Erythroblast (primary cell): ENCODE data around the gene MOCS1.

Experiments used
- DNase-seq, 2 experiments: peaks; one replicate each; lab custom pipeline; 2025; lab: John Stamatoyannopoulos, UW
- GATA1 ChIP-seq: IDR thresholded peaks from 2 replicates; pipeline ENCODE4 v1.6.1; 2011; ENCODE audit warnings: low read depth, mild to moderate bottlenecking, control low read depth, low read length, moderate library complexity
- POLR2A ChIP-seq: IDR thresholded peaks from 2 replicates; pipeline ENCODE4 v1.6.1; 2011; ENCODE audit warnings: mild to moderate bottlenecking, low read length

The MOCS1 gene

DNA sequence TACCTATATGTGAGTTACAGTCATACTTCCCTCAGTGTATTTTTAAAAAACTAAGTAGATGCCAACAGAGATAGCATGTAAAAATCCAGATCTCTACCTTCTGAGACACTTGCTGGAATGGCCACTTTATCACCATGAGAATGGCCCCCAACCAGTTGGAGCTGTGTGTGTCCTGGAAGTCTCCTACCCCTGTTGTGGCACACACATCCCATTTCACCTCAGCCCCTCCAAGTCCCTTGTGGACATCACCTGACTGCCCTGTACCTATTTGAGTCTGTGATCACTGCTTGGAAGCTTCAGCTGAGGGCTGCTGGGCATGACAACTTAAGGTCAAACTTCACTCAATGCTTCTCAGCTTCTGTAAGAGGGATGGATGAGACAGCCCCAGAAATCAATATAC lies 24.1 kb downstream of the MOCS1 start:
- TF ChIP-seq POLR2A (no peak), GATA1 (no peak)
- no peak for DNase-seq

DNA sequence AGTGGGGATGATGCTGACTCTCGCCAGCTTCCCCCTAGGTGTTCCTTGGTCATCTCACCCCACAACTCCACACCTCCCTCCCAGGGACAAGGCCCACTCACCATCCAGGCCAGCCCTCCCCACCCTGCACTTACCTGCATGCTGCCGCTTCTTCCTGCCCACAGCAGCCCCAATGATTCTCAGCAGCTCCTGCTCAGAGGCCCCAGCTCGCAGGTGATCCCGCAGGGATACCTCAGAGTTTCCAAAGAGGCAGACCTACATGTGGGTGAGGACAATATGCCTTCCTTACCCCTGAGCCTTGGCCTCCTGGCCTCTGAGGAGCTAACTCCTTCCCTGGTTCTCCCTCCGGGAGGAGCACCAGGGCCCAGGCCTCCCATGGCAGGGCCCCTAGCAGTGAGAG lies 24.6 kb downstream of the MOCS1 start:
- no peak for DNase-seq
- no peak for TF ChIP-seq GATA1
- TF ChIP-seq POLR2A: no peak

DNA sequence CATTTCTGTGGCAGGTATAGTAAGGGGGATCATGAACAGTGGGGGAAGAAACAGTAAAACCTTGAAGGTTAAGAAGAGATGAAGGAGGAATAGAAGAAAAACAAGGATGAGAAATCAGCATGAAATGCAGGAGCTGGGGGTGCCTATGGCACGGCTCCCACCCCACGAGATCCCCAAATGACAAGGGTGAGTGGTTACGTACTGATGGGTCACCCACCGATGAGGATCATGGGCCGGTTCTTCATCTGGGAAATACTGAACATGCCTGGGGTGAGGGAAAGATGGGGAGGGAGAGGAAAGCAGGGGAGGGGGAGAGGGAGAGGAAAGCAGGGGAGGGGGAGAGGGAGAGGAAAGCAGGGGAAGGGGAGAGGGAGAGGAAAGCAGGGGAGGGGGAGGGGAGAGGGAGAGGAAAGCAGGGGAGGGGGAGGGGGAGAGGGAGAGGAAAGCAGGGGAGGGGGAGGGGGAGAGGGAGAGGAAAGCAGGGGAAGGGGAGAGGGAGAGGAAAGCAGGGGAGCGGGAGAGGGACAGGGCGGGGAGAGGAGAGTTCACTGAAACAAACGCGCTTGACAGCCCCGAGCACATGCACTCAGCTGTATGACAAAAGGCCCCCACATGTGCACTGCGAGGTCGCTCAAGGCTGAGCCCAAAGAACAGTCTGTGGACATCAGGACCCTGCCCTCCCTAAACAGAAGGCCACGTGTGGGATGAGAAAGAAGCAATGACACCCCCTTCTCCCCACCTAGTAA lies 25.3 kb downstream of the MOCS1 start:
- DNase-seq: no peak
- TF ChIP-seq GATA1 (no peak), POLR2A (no peak)

DNA sequence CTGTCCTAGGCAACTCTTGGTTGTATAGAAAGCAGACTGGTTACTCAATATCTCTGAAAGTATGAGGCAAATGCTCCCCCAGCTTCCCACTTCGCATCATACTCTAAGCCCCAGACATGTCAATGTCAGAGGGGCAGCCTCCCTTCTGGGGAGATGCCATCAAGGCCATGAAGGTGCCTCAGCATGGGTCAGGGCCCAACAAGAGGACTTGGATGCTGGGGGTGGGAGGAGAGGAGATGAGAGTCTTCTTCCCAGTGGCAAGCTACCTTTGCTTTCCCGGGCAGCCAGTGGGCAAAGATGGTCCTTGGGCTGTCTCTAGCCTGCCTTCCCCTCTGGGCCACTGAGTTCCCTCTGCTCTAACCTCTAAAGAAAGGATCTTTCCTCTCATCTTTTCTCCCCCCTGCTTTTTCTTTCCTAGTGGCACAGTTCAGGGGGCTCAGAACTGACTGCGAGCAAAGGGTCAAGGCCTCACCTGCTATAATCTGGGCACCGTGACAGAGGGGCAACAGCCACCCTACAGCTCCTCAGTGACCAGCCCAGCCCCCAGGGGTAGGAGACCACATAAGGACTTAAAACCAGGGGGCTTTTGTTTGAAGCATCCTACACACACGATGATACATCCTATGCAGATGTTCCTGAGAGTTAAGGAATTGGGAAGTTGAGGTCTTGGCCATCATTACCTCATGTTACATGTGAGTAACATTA lies 26.2 kb downstream of the MOCS1 start:
- TF ChIP-seq POLR2A: no peak
- no peak for TF ChIP-seq GATA1
- DNase-seq: no peak

DNA sequence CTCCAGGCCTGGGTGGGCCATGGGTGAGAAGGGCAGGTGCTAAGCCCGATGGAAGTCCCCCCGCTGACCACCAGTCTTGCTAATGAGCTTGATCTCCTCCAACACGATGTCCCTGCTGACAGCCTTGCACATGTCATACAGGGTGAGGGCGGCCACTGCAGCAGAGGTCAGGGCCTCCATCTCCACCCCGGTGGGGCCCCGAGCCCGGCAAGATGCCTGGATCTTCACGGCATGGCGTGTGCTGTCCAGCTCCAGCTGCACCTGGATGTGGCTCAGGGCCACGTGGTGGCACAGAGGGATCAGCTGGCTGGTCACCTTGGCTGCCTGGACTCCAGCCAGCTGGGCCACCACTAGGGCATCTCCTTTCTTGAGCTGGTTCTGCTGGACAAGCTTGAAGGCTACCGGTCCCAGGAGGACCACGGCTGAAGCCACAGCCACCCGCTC lies 27.9 kb downstream of the MOCS1 start:
- no peak for TF ChIP-seq GATA1
- TF ChIP-seq POLR2A: no peak
- no peak for DNase-seq

DNA sequence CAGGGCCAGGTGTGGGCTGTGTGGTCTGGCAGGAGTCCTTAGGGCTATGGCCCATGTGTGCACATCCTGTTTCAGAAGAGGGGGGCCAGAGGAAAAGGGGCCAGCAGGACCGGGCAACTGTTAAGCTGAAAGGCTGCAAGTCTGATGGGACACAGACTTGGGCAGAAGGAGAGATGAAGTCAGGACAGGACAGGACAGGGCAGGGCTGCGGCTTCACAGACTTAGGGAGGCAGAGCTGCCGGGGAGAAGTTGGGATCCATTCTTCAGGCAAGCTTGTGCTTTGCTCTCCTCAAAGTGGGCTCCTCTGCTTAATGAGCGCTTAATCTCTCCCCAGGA lies 28.7 kb downstream of the MOCS1 start:
- no peak for TF ChIP-seq GATA1
- no peak for TF ChIP-seq POLR2A
- DNase-seq: no peak

DNA sequence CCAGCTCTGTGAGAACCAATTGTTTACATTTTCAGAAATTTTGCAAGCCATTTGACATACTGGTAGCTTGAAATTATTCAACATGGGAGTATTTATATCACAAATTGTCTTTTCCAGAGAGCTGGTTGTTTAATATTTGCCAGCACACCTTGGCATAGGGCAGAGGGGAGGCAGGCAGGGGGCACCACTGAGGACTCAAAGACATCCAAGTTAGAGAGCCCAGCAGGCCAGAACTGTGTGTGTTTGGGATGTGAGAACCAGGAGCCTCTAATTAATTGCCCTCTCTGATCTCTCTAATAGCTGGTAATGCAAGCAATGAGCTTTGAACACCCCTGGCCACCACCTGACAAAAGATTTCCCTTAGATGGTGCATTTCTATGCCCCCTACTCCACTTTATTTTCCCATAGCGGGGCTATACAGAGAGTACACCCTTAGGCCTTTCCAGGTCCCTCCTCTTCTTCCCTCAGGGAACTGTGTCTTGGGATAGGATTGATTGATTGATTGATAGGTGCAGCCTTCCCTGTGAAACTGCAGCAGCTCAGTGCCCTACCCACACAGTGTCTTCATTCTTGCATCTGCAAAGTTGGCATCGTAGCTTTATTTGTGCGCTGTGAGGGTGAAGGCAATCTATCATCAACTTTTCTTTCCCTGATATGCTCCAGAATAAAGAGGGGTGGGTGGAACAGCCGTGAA lies 29.2 kb downstream of the MOCS1 start:
- no peak for DNase-seq
- no peak for TF ChIP-seq GATA1
- no peak for TF ChIP-seq POLR2A

DNA sequence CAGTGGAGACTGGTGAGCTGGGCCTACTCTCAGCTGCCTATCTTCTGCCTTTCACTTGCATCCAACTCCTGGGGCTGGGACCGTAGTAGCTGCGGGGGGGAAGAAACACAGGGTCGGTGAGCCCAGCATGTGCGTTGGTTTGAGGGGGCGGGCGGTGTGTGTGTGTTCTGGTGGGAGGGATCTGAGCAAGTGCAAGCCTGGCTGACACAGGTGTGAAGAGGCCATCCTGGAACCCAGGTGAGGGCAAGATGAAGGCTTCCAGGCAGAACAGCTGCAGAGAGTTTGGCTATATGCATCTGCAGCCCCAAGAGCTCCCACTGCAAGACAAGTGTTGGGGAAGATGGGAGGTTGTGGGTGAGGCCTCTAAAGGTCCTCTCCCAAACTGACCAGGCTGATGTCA lies 30.6 kb downstream of the MOCS1 start:
- TF ChIP-seq GATA1 (no peak), POLR2A (no peak)

DNA sequence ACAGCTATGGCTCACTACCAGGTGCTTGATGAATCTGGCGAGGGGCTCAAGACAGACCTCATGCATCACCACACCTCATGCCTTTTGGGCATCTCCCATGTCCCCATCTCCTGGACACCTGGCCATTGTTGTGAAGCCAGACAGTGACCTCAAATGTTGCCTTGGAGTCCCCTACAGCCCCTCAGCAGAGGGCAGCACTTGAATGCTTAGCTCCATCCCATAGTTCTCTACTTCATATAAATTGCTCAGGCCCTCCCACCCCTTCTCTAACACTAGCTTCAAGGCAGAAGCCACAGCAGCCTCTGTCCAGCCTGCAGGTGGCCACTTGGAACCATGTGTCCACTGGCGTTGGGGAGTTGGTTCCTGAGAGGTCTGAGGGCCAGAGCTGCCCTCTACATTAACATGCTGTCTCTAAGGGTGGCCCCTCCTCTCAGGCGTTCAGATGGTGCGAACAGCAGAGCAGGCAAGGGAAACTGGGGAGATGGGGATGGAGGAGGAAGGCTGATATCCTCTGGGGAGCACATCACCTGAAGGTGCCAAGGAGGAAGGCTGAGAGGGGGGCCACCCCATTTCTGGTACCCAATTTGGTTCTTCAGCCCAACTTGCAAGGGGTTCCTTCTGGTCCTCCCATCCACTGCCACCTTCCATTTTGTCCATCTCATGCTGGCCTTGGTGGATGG lies 31.3 kb downstream of the MOCS1 start:
- no peak for DNase-seq
- TF ChIP-seq GATA1: no peak
- TF ChIP-seq POLR2A: no peak

More for the DNA sequence above, 30.6 kb downstream of the MOCS1 start:
- DNase-seq: no peak

DNA sequence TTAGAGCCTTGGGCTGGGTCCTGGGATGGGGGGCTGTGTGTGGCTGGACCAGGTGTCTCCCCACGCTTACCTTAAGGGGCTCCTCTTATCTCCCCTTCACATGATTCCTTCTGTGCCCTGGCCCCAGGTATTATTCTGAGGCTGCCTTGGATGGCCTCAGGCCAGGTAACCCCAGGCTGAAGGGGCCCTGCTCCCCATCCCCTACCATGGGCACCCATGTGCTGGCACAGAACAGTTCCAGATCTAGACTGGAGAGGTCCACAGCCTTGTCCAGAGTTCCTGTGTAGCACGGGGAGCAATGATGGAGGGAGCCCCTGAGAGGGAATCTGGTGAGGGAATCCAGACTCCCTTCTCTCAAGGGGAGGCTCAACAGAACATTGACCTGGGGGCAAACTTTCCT lies 32.1 kb downstream of the MOCS1 start:
- no peak for TF ChIP-seq GATA1
- no peak for TF ChIP-seq POLR2A
- no peak for DNase-seq

DNA sequence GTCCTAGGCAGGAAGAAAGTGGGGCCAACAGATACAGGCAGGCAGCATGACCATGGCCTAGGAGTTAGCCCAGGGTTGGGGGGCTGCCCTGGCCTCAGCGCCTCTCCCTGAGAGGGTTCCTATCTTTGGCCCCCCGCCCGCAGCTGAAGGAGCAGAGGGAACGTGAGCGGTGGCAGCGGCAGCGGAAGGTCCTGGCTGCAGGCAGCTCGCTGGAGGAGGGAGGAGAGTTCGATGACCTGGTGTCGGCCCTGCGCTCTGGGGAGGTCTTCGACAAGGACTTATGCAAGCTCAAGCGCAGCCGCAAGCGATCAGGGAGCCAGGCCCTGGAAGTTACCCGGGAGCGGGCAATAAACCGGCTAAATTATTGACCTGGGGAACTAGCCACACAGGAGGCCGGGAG lies 32.6 kb downstream of the MOCS1 start:
- no peak for DNase-seq
- no peak for TF ChIP-seq POLR2A
- no peak for TF ChIP-seq GATA1

DNA sequence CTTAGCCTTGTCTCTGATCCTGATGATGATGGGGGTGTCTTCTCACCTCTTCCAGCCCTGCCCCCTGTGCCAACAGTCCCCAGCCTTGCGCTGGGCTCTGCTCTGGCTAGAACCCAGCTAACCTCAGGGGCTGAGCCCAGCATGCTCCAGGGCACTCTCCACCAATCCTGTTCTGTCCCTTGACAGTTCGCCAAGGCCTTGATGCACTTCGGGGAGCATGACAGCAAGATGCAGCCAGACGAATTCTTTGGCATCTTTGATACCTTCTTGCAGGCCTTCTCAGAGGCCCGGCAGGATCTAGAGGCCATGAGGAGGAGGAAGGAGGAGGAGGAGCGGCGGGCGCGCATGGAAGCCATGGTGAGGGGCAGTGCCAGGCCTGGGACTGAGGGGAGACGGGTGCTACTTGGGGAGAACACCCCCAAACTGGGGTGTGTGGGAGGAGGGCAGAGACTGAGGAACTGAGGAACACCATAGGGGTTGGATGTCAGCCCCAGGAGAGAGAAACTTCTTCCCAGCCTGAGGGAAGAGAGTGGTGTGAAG lies 33.1 kb downstream of the MOCS1 start:
- DNase-seq: no peak
- no peak for TF ChIP-seq GATA1
- no peak for TF ChIP-seq POLR2A

DNA sequence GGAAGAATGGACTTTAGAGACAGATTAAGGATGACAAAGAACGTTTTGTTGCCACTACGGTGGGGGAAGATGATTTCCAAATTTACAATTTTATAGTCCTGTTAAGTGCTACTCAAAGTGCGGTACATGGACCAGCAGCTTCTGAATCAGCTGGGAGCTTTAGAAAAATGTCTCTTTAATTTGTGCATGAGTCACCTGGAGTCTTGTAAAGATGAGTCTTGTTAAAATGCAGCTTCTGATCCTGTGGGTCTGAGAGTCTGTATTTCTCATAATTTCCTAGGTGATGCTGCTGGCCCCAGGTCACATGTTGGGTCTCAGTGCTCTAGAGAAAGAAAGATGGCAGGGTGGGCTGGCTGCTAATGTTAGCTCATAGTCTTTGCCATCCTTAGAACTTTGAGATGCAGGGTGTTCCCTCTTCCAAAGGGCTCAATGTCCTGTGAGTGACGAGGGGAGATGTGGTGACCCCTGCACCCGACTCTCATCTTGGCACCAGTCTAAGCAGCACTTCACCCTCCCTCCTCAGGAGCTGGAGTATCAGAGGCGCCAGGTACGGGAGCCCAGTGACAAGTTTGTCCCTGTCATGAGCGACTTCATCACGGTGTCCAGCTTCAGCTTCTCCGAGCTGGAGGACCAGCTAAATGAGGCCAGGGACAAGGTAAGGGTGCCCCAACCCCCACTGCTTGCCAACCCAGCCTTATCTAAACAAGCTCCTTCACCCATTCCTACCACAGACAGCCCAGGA lies 34.5 kb downstream of the MOCS1 start:
- DNase-seq: no peak
- TF ChIP-seq GATA1: no peak
- no peak for TF ChIP-seq POLR2A
